ENCODE measurements around the gene ATP5PB. TPM values are rescaled to one million over a fixed set of nuclear protein-coding genes. Genes with fewer than 3 reads are reported as not detected.

ATP5PB gene
- polyA plus RNA-seq, 1 donor from 2014 or later: 597 TPM

GRCh38 chr1:111496398-111496797, 47.1 kb downstream of the ATP5PB start:
- no peaks in the 10 kb centered on the region for H3K79me2 ChIP-seq (replicated peaks; ENCODE audit: insufficient read depth, low read length)
- no peaks in the 10 kb centered on the region for H3K36me3 ChIP-seq (ENCODE audit: insufficient read depth, low read length)
- no peak overlapping the region for H3K27ac ChIP-seq (ENCODE audit: low read length)
- H3K4me2 ChIP-seq (ENCODE audit: low read length): no peak overlapping the region
- no peaks in the 10 kb centered on the region for H3K27me3 ChIP-seq (ENCODE audit: insufficient read depth, low read depth, low read length)
- H4K20me1 ChIP-seq (ENCODE audit: insufficient read depth): no peaks in the 10 kb centered on the region
- no peaks in the 10 kb centered on the region for H3F3A ChIP-seq (ENCODE audit: insufficient read depth, low read length, poor library complexity, severe bottlenecking)
- H3K9me2 ChIP-seq (ENCODE audit: insufficient read depth, low read length): no peaks in the 10 kb centered on the region
- H3K9me3 ChIP-seq (ENCODE audit: low read length): no peaks in the 10 kb centered on the region
- H3K4me3 ChIP-seq (ENCODE audit: low read length): no peak overlapping the region
- no peak overlapping the region for H2AFZ ChIP-seq (ENCODE audit: low read depth, low read length)
- no peak overlapping the region for H3K9ac ChIP-seq (ENCODE audit: low read length)
- TF ChIP-seq MXI1 (conservative IDR thresholded peaks at IDR 0.05; ENCODE audit: poor library complexity, severe bottlenecking) (no peak), TAF1 (IDR thresholded peaks at IDR 0.05; ENCODE audit: low read depth) (no peak), RAD21 (conservative IDR thresholded peaks at IDR 0.05) (no peak), EZH2 (IDR thresholded peaks at IDR 0.05; ENCODE audit: borderline replicate concordance, insufficient read depth, low read length, poor library complexity, severe bottlenecking) (no peak), CTCF (IDR thresholded peaks at IDR 0.05; ENCODE audit: poor library complexity, severe bottlenecking) (no peak), EP300 (conservative IDR thresholded peaks at IDR 0.05; ENCODE audit: poor library complexity, severe bottlenecking) (no peak), POLR2AphosphoS5 (IDR thresholded peaks at IDR 0.05) (no peak), SMC3 (conservative IDR thresholded peaks at IDR 0.05; ENCODE audit: poor library complexity) (no peak)
- TF ChIP-seq, protein P1, sequence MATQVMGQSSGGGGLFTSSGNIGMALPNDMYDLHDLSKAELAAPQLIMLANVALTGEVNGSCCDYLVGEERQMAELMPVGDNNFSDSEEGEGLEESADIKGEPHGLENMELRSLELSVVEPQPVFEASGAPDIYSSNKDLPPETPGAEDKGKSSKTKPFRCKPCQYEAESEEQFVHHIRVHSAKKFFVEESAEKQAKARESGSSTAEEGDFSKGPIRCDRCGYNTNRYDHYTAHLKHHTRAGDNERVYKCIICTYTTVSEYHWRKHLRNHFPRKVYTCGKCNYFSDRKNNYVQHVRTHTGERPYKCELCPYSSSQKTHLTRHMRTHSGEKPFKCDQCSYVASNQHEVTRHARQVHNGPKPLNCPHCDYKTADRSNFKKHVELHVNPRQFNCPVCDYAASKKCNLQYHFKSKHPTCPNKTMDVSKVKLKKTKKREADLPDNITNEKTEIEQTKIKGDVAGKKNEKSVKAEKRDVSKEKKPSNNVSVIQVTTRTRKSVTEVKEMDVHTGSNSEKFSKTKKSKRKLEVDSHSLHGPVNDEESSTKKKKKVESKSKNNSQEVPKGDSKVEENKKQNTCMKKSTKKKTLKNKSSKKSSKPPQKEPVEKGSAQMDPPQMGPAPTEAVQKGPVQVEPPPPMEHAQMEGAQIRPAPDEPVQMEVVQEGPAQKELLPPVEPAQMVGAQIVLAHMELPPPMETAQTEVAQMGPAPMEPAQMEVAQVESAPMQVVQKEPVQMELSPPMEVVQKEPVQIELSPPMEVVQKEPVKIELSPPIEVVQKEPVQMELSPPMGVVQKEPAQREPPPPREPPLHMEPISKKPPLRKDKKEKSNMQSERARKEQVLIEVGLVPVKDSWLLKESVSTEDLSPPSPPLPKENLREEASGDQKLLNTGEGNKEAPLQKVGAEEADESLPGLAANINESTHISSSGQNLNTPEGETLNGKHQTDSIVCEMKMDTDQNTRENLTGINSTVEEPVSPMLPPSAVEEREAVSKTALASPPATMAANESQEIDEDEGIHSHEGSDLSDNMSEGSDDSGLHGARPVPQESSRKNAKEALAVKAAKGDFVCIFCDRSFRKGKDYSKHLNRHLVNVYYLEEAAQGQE (IDR thresholded peaks at IDR 0.05; ENCODE audit: borderline replicate concordance): no peak

DNA sequence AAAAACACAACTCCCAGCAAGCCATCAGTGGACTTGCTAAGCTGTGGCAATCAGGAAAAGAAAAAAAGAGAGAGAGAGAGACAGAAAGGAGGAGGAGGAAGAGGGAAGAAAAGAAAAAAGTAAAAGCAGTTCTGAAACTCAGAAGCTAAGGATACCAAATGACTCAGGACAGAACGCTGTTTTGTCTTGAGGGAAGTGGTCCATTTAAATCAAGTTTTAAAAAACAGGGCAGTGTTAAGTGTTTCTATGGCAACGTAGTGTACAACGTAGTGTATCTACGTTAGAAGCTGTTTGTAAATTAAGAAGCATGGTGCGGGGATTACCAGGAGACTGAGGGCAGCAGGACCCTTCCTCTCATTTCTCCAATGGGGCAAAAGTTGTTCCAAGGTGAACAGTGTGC, 48.3 kb downstream of the ATP5PB start:
- Histone ChIP-seq H3K79me2 (replicated peaks; ENCODE audit: insufficient read depth, low read length) (no peaks in the 10 kb centered on the region), H3K4me3 (ENCODE audit: low read length) (no peak overlapping the region), H3K9me2 (ENCODE audit: insufficient read depth, low read length) (no peaks in the 10 kb centered on the region), H3K36me3 (ENCODE audit: insufficient read depth, low read length) (no peaks in the 10 kb centered on the region), H3K9me3 (ENCODE audit: low read length) (no peaks in the 10 kb centered on the region), H4K20me1 (ENCODE audit: insufficient read depth) (no peaks in the 10 kb centered on the region), H3K9ac (ENCODE audit: low read length) (no peak overlapping the region), H2AFZ (ENCODE audit: low read depth, low read length) (no peak overlapping the region), H3K27ac (ENCODE audit: low read length) (no peak overlapping the region), H3K27me3 (ENCODE audit: insufficient read depth, low read depth, low read length) (no peaks in the 10 kb centered on the region), H3K4me2 (ENCODE audit: low read length) (no peak overlapping the region), H3F3A (ENCODE audit: insufficient read depth, low read length, poor library complexity, severe bottlenecking) (no peaks in the 10 kb centered on the region)
- no peak for TF ChIP-seq MXI1 (conservative IDR thresholded peaks at IDR 0.05; ENCODE audit: poor library complexity, severe bottlenecking)
- no peak for TF ChIP-seq EZH2 (IDR thresholded peaks at IDR 0.05; ENCODE audit: borderline replicate concordance, insufficient read depth, low read length, poor library complexity, severe bottlenecking)
- no peak for TF ChIP-seq SMC3 (conservative IDR thresholded peaks at IDR 0.05; ENCODE audit: poor library complexity)
- TF ChIP-seq CTCF (IDR thresholded peaks at IDR 0.05; ENCODE audit: poor library complexity, severe bottlenecking): no peak
- TF ChIP-seq EP300 (conservative IDR thresholded peaks at IDR 0.05; ENCODE audit: poor library complexity, severe bottlenecking): no peak
- no peak for TF ChIP-seq RAD21 (conservative IDR thresholded peaks at IDR 0.05)
- TF ChIP-seq TAF1 (IDR thresholded peaks at IDR 0.05; ENCODE audit: low read depth): no peak
- TF ChIP-seq, protein P1 (IDR thresholded peaks at IDR 0.05; ENCODE audit: borderline replicate concordance): no peak
- TF ChIP-seq POLR2AphosphoS5 (IDR thresholded peaks at IDR 0.05): no peak
